Stimulated activated CD4-positive, alpha-beta T cell treated with anti-CD3 and anti-CD28 coated beads, TNF-alpha, amount 100 ng/mL, for 1 hour (primary cell): ENCODE results near the gene ZNF385C.

Experiments used
- DNase-seq, 3 donors: peaks; one replicate each; pipeline ENCODE4 v3.0.0-alpha.2; 2020; ENCODE audit warnings: low read depth in 3 of 3, low spot score in 1 of 3

The ZNF385C gene

DNA sequence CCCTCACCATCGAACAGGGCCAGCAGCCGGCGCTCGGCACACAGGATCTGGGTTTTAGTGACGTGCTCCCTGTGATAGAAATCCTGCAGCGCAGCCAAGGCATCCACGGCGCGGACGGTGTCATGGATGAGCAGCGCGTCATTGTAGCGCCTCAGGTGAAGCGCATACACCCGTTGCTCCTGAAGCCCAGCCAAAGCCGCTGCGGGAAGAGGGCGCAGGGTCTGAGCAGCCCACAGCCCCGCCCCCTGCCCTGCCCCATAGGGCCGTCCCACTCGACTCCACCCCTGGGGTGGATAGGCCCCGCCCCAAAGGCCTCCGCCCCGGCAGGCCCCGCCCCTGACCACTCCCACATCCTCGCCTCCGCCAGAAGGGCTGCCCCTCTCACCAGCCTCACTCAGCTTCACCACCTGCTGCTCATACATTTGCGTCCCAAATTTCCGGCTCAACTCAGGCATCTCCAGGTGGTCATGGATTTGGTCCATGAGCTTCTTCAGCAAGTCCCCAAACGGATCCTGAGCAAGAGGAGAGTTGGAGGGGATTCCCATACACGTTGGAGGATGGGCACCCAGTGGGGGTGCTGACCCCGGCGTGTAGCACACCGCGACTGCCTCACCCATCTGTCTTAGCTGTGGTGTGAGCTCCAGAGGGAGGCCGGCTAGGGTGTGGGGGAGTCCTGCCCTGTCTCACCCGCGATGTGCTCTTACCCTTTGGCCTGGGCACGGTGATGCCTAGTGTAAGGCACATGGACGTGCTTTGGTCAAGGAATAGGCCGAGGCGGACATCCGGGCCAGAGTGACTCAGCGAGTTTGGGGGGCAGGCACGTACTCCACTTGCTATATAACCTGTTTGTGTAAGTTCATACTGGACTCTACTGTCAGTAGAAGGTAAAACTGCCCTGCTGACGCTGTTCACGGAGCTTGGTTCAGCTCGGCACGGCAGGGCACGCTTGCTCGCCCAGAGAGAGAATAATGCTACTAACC is 9.6 kb upstream of the ZNF385C start:
- peak; percentile 85 to 92 (median 88) for DNase-seq

DNA sequence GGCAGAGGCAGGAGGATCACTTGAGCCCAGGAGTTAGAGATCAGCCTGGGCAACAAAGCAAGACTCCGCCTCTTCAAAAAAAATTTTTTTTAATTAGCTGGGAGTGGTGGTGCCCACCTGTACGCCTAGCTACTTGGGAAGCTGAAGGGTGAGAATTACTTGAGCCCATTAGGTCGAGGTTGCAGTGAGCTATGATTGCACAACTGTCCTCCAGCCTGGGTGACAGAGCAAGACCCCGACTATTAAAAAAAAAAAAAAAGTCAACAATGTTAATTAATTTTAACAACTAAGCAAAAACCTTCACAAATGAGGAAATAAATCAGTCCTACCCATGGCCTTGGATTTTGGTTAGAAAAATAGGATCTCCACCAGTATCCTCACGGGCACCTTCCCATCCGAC is 8.9 kb upstream of the ZNF385C start:
- no peak for DNase-seq

DNA sequence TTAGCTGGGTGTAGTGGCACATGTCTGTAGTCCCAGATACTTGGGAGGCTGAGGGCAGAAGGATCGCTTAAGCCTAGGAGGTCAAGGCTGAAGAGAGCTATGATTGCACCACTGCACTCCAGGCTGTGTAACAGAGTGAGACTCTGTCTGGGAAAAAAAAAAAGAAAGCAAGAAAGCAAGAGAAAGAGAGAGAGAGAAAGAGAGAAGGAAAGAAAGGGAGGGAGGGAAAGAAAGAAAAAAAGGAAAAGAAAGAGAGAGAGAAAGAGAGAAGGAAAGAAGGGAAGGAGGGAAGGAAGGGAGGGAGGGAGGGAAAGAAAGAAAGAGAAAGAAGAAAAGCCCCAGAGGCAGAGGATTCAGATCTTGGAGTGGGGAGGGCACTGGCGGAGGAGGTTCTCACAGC is 7.7 kb upstream of the ZNF385C start:
- no peak for DNase-seq

DNA sequence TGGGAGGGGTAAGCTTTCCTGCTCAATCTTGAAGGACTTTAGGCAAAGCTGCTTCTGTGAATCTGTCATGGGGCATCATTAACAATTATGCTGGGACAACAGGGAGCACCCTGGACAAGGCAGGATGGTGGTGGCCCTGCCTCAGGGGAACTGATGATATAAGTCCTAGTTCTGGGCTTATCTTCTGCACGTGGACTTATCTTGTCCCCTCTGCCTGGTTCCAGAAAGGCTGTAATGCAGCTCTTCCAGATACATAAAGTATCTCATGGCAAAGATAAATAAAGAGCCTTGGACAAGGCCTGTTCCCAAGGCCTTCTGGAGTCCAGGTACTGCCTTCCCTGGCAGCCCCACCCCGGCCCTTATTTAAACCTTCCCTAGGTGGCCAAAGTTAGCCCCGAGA is 6.0 kb upstream of the ZNF385C start:
- DNase-seq: no peak

DNA sequence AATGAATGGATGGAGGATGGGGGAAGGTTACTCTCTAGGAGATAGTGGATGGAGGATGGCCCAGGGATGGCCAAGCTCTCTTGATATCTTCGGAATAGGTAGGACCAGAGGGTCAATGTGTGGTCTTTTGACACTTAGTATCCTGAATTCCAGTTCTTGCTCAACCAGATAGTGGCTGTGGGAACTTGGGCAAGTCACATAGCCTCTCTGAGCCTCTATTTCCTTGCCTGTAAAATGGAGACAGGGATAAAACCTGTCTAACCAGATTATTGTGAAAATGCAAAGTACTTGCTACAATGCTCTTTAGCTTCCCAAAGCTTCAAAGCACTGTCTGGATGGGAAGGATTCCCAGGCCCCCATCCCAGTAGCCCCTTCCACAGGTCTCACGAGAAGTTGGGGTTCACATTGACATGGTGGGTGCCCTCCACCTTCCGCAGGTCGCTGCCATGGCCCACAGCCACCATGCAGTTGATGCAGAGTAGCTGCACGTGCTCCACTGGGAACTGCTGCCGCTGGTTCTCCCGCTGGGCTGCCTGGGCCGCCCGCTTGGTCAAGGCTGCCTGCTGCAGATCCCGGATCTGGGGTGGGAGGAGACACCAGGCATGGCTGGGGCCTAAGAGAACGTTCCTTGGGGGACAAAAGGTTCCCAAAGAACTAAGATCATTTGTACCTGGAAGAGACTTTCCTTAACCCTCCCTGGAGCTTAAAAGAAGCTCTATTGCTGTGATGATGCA is 5.1 kb upstream of the ZNF385C start:
- DNase-seq: no peak

DNA sequence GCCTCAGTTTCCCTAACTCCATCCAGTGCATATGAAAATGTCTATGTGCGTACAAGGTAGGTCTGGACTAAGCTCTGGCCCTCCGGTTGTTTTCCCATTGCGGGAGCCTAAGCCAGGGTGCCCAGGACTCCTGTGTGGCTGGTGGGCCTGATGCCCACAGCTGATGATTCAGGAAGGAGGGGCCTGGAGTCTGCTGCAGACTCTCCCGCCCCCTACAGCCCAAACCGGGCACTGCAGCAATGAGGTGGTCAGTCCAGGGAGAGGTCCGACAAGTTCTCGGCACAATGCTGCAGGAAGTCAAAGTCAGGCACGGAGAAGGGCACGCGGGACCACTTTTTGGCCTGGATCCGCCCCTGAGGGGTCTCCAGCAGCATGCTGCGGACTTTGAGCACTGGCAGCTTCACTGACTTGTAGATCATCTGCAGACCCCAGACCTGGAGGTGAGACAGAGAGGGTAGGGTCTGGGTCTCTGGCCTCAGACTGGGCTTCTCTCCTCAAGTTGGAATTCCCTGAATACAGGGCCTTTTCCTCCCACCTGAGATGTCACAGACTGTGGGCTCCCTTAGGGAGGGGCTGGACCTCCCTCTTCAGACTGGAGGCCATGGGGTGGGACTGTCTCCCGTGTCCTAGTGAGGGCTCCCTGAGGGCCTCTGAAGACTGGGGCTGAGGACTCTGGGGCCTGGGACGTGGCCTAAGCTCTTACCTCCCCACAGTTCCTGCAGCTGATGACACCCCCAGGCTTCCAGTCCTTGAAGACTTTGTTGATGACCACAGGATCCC is 3.4 kb upstream of the ZNF385C start:
- DNase-seq: peak in 1 of 3 donors; percentile 45

DNA sequence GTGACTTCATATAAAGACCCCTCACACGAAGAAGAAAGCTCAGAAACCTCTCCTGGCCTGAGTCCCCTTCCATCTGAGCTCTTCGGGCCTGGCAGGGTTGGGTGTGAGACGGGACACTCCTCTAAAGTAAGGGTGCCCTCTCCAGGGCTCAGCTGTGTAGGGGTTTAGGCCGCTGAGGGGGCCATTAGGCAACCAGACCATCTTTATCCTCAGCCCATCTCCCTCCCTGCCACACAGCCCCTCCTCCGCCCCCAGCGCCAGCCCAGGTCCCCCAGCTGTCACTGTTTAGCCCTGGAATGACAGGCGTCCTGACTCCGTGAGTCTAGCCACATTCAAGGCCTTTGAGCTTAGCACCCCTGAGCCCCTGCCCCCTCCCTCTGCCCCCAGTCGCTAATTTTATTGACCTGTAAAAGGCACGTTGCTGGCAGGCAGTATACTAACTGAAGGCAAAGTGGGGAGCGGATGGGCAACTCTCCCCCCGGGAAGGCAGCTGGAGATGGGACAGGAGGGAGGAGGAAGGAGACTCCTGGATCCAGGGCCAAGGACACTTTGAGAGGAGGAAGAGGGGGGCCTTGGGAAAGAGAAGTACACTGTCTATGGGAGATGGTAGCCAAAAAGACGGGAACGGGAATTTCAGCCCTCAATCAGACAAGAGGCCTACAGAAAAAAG is 592 bp upstream of the ZNF385C start:
- DNase-seq: no peak

DNA sequence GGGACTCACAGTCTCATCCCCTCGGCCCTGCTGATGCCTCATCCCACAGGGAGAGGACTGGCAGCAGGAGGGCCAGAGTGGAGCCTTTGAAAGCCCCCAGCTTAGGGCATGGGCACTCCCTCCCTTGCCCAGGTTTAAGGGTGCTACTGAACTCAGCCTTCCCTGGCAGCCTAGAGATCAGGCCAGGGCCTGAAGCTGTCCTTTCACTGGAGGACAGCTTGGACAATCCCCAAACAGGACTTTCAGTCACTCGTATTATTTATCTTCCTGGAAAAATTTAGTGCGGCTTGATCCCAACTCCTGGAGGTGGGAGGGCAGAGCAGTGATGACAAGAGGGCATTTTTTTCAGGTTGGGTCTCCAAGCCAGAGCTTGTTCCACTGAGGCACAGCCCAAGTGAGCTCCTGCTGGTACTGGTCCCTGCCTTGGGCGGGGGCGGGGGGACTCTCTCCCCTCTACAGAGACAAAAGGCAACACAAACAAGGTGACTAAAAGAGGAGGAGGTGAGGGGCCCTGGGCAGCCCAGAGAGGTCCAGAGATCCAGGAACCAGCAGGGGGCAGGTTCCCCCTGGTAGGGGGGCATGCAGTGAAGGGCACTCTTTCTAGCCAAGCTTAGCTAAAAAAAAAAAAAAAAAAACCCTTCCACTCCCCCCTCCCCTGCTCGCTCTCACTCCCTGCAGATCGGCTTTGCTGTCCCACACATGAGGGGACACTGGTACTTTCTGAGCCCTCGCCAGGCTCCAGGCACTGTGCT is 1.7 kb downstream of the ZNF385C start:
- no peak for DNase-seq

DNA sequence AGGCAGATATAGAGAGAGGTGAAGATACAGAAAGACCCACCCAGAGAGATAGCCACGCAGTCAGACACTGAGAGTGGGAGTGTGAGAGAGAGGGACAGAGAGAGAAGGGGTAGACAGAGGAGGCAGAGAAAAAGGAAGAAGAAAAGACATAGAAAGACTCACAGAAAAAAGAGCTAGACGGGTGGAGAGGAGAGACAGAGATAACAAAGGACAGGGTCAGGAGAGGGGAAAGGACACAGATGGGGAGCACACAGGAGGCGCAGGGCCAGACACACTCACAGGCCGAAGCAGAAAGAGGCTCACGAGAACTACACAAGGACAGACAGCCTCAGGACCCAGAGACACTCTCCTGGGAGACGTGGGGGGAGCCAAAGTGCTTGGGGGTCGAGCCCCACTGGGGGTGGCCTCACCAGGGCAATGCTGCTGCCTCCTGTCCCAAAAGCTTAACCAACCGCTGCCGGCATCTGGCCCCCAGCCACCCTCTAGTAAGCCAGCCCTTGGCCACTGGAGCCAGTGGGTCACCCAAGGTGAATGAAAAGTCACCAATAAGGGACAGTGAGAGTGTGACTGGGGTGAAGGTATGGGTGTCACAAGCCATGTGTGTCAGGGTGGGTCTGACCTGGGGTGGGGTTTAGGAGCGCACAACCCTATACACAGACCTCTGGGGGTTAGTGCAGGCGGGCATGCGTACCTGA is 3.8 kb downstream of the ZNF385C start:
- DNase-seq: no peak

DNA sequence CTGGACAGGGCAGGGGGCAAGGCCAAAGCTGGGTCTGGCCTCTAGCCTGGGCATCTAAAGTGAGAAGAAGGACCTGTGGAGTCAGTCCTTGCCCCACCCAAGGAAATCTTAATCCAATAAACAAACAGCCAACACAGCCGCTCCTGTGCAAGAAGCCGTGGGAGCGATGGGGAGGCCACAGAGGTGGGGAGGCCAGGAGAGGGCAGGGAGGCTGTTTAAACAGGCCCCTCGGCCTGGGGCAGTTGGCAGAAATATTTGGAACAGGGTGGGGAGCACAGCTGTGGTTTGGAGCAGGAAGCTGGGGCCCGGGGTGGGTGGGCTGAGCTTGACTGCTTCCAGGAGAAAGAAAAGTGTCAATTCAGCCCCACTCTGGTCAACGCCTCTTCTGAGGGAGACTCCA is 5.3 kb downstream of the ZNF385C start:
- no peak for DNase-seq

DNA sequence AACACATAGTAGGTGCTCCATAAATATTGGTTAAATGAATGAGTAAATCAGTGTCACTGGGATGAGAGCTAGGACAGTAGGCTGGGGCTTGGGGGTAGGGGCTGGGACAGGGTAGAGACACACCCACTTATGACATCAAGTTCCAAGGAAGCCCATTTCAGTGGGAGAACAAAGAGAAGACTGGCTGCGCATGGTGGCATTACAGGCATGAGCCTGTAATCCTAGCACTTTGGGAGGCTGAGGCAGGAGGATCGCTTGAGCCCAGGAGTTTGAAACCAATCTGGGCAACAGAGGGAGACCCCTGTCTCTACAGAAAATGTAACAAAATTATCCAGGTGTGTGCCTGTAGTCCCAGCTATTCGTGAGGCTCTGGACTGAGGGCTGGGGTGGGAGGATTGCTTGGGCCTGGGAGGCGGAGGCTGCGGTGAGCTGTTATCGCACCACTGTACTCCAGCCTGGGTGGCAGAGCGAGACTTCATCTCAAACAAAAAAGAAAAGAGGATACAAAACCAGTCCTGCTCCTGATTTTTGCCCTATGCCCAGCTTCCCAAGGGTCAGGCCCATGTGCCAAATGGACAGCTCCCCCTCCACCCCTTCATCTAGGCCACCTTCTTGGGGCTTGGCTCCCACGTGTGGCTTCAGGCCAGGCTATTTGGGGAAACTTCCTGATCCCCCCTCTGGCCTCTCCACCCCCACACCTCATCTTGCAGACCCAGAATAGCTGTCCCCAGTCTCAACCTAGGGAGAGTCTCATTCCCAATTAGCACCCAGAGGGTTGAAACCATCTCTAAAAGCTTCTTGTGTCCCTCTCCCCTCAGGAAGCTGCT is 7.1 kb downstream of the ZNF385C start:
- no peak for DNase-seq

DNA sequence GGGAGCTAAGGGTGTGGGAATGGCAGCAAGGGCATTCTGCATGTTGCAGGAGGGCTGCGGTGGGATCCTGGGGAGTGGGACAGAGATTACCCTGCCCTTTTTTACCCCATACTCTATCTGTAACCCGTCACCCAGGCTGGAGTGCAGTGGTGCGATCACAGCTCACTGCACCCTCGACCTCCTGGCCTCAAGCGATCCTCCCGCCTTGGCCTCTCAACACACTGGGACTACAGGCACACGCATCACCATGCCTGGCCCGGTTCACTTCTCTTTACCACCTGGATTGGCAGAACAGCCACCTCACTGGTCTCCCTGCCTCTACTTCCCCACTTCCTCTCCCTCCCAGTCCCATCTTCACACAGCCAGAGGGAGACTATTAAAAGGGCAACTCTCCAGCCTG is 9.5 kb downstream of the ZNF385C start:
- no peak for DNase-seq

DNA sequence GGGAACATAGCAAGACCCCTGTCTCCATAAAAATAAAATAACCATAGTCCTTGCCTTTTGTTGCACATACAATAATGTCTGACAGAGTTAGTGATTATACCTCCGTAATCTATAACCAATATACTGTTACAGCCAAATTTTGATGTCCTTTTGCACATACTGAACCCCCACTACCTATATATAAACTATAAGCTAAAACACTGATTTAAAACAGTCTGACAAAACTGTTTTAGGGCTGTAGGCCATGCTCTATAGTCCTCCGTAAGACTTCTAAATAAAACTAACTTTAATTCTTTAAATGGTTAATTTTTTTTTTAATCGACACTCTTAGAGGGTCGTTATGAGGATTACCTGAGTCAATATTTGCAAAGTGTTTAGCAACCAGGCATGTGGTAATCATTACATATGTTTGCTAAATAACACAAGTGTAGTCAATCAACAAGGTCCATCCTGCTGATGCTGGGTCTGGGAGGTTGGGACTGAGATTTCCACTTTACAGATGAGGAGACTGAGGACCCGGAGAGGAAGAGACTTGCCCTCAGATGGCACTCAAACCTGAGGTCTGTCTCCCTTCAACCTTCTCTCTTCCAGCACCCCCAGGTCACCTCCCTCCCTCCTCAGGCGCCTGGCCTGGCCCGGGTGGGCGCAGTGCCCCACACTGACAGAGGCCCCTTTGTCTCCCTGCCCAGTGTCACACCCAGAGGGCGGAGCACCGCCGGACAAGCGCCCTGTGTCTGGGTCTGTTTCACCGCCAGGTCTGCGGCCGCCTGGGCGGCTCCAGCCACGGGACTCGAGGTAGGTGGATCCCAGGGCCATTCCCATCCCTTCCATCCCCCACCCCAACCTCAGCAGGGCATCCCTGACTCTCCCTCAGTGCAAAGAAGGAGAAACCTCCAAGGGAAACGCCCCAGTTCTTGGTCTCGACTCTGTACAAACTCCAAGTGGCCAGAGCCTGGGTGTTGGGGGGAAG is 10.3 kb downstream of the ZNF385C start:
- DNase-seq: no peak

DNA sequence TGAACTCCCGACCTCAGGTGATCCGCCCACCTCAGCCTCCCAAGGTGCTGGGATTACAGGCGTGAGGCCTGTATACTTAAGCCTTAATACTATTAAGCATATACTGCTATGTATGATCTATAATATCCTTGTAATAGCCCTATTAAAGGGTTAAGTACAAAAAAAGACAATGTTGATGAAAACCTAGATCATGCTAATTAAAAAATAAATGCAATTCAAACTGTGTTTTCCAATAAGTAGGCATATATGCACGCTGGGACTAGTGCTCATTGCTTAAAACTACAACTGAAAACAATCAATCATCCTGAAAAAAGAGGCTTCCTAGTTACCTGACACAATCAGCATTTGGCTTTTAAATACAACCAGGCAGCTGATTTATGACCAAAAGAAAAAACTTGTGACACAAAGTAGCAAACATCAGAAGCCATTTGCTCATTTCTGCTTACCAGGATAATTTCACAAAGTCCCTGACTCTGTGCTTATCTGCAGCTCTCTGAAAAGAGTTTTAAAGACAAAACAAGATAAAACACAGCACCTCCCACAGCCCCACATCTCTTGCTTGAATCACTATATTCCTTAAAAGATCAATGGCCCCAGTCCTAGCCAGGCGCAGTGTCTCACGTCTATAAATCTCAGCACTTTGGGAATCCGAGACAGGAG is 11.1 kb downstream of the ZNF385C start:
- DNase-seq: no peak

DNA sequence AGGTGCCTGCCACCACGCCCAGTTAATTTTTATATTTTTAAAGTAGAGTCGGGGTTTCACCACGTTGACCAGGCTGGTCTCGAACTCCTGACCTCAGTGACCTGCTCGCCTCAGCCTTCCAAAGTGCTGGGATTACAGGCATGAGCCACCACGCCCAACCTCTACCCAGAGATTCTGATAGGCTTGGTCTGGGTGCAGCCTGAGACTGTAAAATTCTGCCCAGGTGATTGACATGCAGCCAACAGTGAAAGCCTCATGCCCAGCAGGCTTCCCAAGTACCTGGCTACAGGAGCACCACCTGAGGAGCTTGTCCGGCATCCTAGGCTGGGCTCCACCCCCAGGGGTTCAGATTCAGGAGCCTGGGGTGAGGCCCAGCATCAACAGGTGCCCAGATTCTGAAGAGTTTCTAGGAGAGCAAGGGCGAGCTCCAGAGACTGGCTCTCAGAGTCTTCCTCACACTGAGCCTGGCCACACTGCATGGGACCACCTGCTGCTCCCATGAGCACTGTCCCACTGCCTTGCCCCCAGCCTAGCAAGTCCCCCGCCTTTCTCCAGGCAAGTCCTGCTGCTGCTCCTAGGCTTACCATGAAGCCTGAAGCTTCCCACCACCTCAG is 16.6 kb downstream of the ZNF385C start:
- no peak for DNase-seq

DNA sequence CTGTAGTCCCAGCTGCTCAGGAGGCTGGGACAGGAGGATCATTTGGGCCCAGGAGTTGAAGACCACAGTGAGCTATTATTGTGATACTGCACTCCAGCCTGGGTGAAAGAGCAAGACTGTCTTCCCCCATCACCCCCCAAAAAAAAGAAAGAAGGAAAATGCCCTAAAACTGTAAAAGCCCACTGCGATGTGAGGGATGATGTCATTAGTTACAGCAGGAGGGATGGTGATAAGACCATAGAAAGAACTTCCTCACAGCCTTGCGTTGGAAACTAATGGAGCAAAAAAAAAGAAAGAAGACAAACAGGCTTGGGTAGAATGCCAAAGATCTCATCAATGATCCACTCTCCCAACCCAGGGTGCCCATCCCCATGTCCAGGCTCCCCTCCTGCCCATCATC is 18.7 kb downstream of the ZNF385C start:
- DNase-seq: no peak
